H1 (cell line): ENCODE results near the gene IRAK1BP1. TPM values are rescaled to one million over a fixed set of nuclear protein-coding genes. Genes with fewer than 3 reads are reported as not detected.

Experiments
- CTBP2 ChIP-seq: IDR thresholded peaks from 2 replicates; pipeline ENCODE4 v1.7.0; 2011; ENCODE audit warnings: borderline replicate concordance, mild to moderate bottlenecking, moderate library complexity, mixed read lengths, low read length; ENCODE audit not compliant: insufficient read depth, insufficient read length
- TAF1 ChIP-seq: IDR thresholded peaks from 2 replicates; pipeline ENCODE4 v1.6.1; 2011; ENCODE audit warnings: mild to moderate bottlenecking, low read depth, low read length
- TEAD4 ChIP-seq: IDR thresholded peaks from 2 replicates; pipeline ENCODE4 v1.6.1; 2012; ENCODE audit warnings: low read depth, low read length, inconsistent platforms, mixed read lengths
- polyA plus RNA-seq, 7 experiments: library from polyadenylated mRNA; depleted of rRNA in 3 of 7; stranded (reverse) in 5 of 7; unstranded in 2 of 7; fragments of >200 nt in 5 of 7; fragments of 200-250 nt in 2 of 7; gene quantifications; 1 replicate in 5 of 7; 2 replicates in 1 of 7; 4 replicates in 1 of 7; pipeline versions ENCODE4 v1.2.1 to v1.2.3, GENCODE V29; 2011 to 2013; ENCODE audit warnings: missing spikeins in 2 of 7, mixed read lengths in 2 of 7
- total RNA-seq: library from RNA; stranded (reverse); fragmentation: NEBNext Ultra II Directional; extraction: Animal tissue kit (Norgen Biotek cat#: 25700); gene quantifications from 2 replicates; pipeline ENCODE4 v1.2.1, GENCODE V29; 2021

The IRAK1BP1 gene
- total and polyA plus RNA-seq, 2 of the 8 experiments (the other 6 are each of a cell fraction or from before 2014, with no cell fraction given), result 3.7 to 4.7 TPM

- TF ChIP-seq CTBP2, result no peak
- TF ChIP-seq TAF1, result no peak
- TF ChIP-seq TEAD4, result no peak
Measured at GRCh38 chr6:78851156-78851555, 16.2 kb upstream of the IRAK1BP1 start (continued).
